Natural killer cell (primary cell): ENCODE data around the gene YPEL2. TPM values are rescaled to one million over a fixed set of nuclear protein-coding genes. Genes with fewer than 3 reads are reported as not detected.

Experiments
- ATAC-seq, 3 donors: fragments of 150-1000 bp in 2 of 3; fragments of 200-7000 bp in 1 of 3; cut with Tn5 transposase; 1 replicate in 1 of 3; 2 replicates in 2 of 3; pipeline ENCODE4 v1.10.0; 2021; ENCODE audit warnings: mild to moderate bottlenecking in 2 of 3, moderate library complexity in 2 of 3
- DNase-seq, 2 donors: peaks; one replicate each; pipeline versions ENCODE4 v3.0.0 to v3.0.0-alpha.2; 2013 to 2021; ENCODE audit warnings: mixed read lengths in 1 of 2
- H3K27ac ChIP-seq: one replicate; pipeline ENCODE4 v1.5.1; 2013; ENCODE audit warnings: mild to moderate bottlenecking, low read length
- H3K27me3 ChIP-seq: one replicate; pipeline ENCODE4 v1.6.1; 2013; ENCODE audit warnings: low read length; ENCODE audit not compliant: control insufficient read depth, insufficient read depth
- H3K36me3 ChIP-seq: one replicate; pipeline ENCODE4 v1.6.1; 2013; ENCODE audit warnings: low read length; ENCODE audit not compliant: control insufficient read depth, insufficient read depth
- H3K4me1 ChIP-seq: one replicate; pipeline ENCODE4 v1.6.1; 2013; ENCODE audit warnings: low read length; ENCODE audit not compliant: control insufficient read depth, insufficient read depth
- H3K4me3 ChIP-seq: one replicate; pipeline ENCODE4 v1.5.1; 2013; ENCODE audit warnings: low read length
- H3K9me3 ChIP-seq: one replicate; pipeline ENCODE4 v1.6.1; 2013; ENCODE audit warnings: low read length; ENCODE audit not compliant: control insufficient read depth, insufficient read depth
- H3K27ac Mint-ChIP-seq, 2 donors: one replicate each; pipeline ENCODE4 v1.8.0; 2022; ENCODE audit warnings: mild to moderate bottlenecking in 2 of 2, mixed read lengths in 2 of 2, moderate library complexity in 1 of 2
- H3K27me3 Mint-ChIP-seq, 2 donors: one replicate each; pipeline ENCODE4 v1.8.0; 2022; ENCODE audit warnings: low read depth in 2 of 2, mixed read lengths in 2 of 2
- H3K36me3 Mint-ChIP-seq: one replicate; pipeline ENCODE4 v1.8.0; 2022; ENCODE audit warnings: mixed read lengths
- H3K4me1 Mint-ChIP-seq, 2 donors: one replicate each; pipeline ENCODE4 v1.8.0; 2022; ENCODE audit warnings: mixed read lengths in 2 of 2
- H3K4me3 Mint-ChIP-seq: one replicate; pipeline ENCODE4 v1.8.0; 2022; ENCODE audit warnings: mild to moderate bottlenecking, moderate library complexity, mixed read lengths
- H3K9me3 Mint-ChIP-seq, 2 donors: one replicate each; pipeline ENCODE4 v1.8.0; 2022; ENCODE audit warnings: mixed read lengths in 2 of 2
- WGBS: methylation state at CpG from one replicate; pipeline ENCODE4 v1.1.7; 2013; ENCODE audit warnings: missing lambda C conversion rate; ENCODE audit not compliant: insufficient coverage; 5-methylcytosine and 5-hydroxymethylcytosine counted together
- intact Hi-C: fragments of 100-400 bp; cut with micrococcal nuclease; formaldehyde crosslinking; loops from one replicate; pipeline ENCODE4 v1.14.2; 2022
- total RNA-seq, 4 donors: library from RNA; stranded (reverse); fragments of 120-200 nt in 1 of 4; gene quantifications; one replicate each; pipeline versions ENCODE4 v1.2.3 to v1.2.4, GENCODE V29; 2013 to 2022
- TF ChIP-seq, protein P1 (sequence below): fragments of 200-600 bp; IDR thresholded peaks from one replicate; pipeline ENCODE4 v1.8.0; 2022; ENCODE audit warnings: antibody characterized with exemption

The YPEL2 gene
- total RNA-seq, 3 donors from 2014 or later (not counting 1 experiment from before 2014, with no cell fraction given): 30.5 to 35.6 (median 33.5) TPM

DNA sequence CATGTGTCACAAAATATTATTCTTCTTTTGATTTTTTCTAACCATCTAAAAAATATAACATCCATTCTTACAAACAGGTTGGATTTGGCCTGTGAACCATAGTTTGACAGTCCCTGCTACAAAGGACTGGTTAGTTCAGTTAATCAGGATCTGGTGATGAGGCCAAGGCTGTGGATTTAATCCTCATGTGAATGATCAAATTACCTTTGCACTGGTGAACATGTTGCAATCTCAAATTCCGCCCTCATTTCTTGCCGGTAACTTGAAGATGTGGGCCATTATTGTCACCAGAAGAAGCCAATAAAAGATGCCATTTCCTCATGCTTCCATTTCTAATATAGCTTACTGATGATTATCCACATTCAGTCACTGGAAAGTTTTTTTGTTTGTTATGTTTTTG is 35.3 kb upstream of the YPEL2 start:
- Histone ChIP-seq H3K36me3 (no peaks in the 10 kb centered on the region), H3K9me3 (no peaks in the 10 kb centered on the region), H3K27me3 (no peaks in the 10 kb centered on the region), H3K27ac (no peak overlapping the region), H3K4me3 (no peak overlapping the region), H3K4me1 (no peaks in the 10 kb centered on the region)
- H3K36me3 Mint-ChIP-seq: no peaks in the 10 kb centered on the region
- H3K4me1 Mint-ChIP-seq: no peaks in the 10 kb centered on the region
- intact Hi-C loops: no loop called here
- WGBS: 97% methylated on average over 2 of the region's 2 CpGs
- ATAC-seq (no peak), DNase-seq (no peak)
- H3K27me3 Mint-ChIP-seq: peaks cover 0 to 3% of the 10 kb centered on the region in 2 donors
- no peaks in the 10 kb centered on the region for H3K9me3 Mint-ChIP-seq
- TF ChIP-seq, protein P1, sequence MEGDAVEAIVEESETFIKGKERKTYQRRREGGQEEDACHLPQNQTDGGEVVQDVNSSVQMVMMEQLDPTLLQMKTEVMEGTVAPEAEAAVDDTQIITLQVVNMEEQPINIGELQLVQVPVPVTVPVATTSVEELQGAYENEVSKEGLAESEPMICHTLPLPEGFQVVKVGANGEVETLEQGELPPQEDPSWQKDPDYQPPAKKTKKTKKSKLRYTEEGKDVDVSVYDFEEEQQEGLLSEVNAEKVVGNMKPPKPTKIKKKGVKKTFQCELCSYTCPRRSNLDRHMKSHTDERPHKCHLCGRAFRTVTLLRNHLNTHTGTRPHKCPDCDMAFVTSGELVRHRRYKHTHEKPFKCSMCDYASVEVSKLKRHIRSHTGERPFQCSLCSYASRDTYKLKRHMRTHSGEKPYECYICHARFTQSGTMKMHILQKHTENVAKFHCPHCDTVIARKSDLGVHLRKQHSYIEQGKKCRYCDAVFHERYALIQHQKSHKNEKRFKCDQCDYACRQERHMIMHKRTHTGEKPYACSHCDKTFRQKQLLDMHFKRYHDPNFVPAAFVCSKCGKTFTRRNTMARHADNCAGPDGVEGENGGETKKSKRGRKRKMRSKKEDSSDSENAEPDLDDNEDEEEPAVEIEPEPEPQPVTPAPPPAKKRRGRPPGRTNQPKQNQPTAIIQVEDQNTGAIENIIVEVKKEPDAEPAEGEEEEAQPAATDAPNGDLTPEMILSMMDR: no peak
- no peak overlapping the region for H3K27ac Mint-ChIP-seq
- no peak overlapping the region for H3K4me3 Mint-ChIP-seq

GRCh38 chr17:59298521-59298920 is 32.9 kb upstream of the YPEL2 start:
- Mint-ChIP-seq H3K27me3 (peaks cover 0 to 3% of the 10 kb centered on the region in 2 donors), H3K36me3 (no peaks in the 10 kb centered on the region), H3K4me3 (no peak overlapping the region), H3K9me3 (no peaks in the 10 kb centered on the region), H3K27ac (no peak overlapping the region), H3K4me1 (no peaks in the 10 kb centered on the region)
- Histone ChIP-seq H3K9me3 (no peaks in the 10 kb centered on the region), H3K4me1 (no peaks in the 10 kb centered on the region), H3K4me3 (no peak overlapping the region), H3K36me3 (no peaks in the 10 kb centered on the region), H3K27ac (no peak overlapping the region), H3K27me3 (no peaks in the 10 kb centered on the region)
- no peak for ATAC-seq
- TF ChIP-seq, protein P1: no peak
- 65% methylated on average over 2 of the region's 2 CpGs for WGBS
- no peak for DNase-seq
- intact Hi-C loops: no loop called here

DNA sequence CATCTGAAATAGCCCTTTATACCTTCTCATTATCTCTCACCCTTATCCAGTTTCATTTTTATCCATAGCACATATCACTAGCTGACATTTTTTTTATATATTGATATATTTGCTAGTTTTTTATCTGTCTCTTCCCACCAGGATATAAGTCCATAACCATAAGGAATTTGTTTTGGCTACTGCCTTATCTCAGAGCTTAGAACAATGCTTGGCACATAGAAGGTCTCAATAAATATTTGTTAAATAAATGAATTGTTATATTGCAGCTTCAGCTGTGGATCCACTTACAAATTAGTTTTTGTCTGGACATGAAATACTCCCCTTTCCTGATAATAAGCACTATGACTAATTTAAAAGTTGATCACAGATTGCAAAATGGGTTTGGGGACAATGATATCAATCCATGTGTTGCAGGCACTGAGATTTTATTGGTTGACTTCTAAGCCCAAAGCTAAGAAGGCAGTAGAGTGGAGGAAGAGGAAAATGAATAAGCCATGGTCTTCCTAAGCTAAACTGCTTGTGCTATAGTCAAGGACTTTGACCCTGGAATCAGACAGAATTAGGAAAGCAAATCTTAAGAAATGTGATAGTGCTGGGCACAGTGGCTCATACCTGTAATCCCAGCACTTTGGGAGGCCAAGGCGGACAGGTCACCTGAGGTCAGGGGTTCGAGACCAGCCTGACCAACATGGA is 31.9 kb upstream of the YPEL2 start:
- H3K27me3 Mint-ChIP-seq: peaks cover 0 to 3% of the 10 kb centered on the region in 2 donors
- intact Hi-C loops: no loop called here
- Histone ChIP-seq H3K27me3 (no peaks in the 10 kb centered on the region), H3K4me3 (no peak overlapping the region), H3K9me3 (no peaks in the 10 kb centered on the region), H3K4me1 (no peaks in the 10 kb centered on the region), H3K36me3 (no peaks in the 10 kb centered on the region), H3K27ac (no peak overlapping the region)
- H3K36me3 Mint-ChIP-seq: no peaks in the 10 kb centered on the region
- H3K4me1 Mint-ChIP-seq: no peaks in the 10 kb centered on the region
- TF ChIP-seq, protein P1: no peak
- no peak overlapping the region for H3K4me3 Mint-ChIP-seq
- no peaks in the 10 kb centered on the region for H3K9me3 Mint-ChIP-seq
- H3K27ac Mint-ChIP-seq: no peak overlapping the region
- no peak for DNase-seq
- 100% methylated on average over 2 of the region's 2 CpGs for WGBS
- no peak for ATAC-seq

GRCh38 chr17:59300941-59301340 is 30.5 kb upstream of the YPEL2 start:
- no peak overlapping the region for H3K27ac ChIP-seq
- Mint-ChIP-seq H3K9me3 (no peaks in the 10 kb centered on the region), H3K4me3 (no peak overlapping the region), H3K27me3 (peaks cover 0 to 8% of the 10 kb centered on the region in 2 donors), H3K27ac (no peak overlapping the region), H3K36me3 (no peaks in the 10 kb centered on the region), H3K4me1 (no peaks in the 10 kb centered on the region)
- no peaks in the 10 kb centered on the region for H3K4me1 ChIP-seq
- intact Hi-C loops: no loop called here
- DNase-seq (no peak), ATAC-seq (no peak)
- no peaks in the 10 kb centered on the region for H3K36me3 ChIP-seq
- no peaks in the 10 kb centered on the region for H3K27me3 ChIP-seq
- TF ChIP-seq, protein P1: no peak
- WGBS: 69% methylated on average over 3 of the region's 5 CpGs
- no peak overlapping the region for H3K4me3 ChIP-seq
- no peaks in the 10 kb centered on the region for H3K9me3 ChIP-seq
